GM18499 (cell line): Measurements from ENCODE around the gene CHST11.

ENCODE experiments used
- ATAC-seq: cut with Tn5 transposase; IDR thresholded peaks from one replicate; pipeline ENCODE4 v1.9.1; 2021; ENCODE audit warnings: moderate number of reproducible peaks; ENCODE audit not compliant: insufficient read depth, unreplicated experiment

Gene CHST11

DNA sequence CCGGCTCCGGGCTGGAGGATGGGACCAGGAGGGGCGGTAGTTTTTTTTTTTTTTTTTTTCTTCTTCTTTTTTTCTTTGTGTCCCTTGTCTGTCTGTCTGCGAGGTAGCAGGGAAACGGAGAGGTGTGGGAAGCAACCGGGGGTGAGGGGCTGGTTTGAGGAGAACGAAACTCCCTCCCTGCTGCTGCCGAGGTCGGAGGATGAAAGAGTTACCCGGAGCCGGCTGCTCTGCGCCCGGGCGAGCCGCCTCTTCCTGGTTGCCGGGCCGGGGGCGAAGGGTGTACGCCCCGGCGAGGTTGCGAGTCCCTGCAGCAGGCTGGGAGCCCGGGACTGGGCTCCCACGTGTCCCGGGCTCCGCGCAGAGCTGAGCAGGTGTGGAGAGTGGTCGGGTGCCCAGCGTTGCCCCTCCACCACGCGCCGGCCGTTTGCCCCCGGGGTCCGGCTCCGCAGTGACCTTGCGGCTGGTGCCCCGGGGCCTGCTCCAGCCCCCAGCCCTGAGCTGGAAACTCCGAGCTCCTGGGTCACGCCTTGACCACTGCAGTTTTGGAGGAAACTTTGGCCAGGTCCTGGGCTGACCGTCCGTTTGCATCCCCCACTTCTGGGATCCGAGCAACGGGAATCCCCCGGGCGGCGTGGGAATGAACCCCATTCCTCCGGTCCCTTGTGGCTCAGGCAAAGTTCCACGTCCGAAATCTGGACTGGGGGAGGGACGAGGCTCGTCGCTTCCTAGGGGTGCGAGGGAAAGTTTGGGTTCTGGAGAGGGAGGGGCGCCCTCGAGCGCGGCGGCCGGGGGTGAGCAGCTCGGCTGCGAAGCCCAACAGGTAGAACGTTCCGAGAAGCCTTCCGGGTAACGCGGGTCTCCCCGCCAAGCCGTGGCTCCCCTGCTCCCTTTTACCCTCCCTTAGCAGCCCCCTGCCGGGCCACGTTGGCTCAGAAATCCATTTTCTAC, 1.3 kb downstream of the CHST11 start:
- ATAC-seq = no peak

DNA sequence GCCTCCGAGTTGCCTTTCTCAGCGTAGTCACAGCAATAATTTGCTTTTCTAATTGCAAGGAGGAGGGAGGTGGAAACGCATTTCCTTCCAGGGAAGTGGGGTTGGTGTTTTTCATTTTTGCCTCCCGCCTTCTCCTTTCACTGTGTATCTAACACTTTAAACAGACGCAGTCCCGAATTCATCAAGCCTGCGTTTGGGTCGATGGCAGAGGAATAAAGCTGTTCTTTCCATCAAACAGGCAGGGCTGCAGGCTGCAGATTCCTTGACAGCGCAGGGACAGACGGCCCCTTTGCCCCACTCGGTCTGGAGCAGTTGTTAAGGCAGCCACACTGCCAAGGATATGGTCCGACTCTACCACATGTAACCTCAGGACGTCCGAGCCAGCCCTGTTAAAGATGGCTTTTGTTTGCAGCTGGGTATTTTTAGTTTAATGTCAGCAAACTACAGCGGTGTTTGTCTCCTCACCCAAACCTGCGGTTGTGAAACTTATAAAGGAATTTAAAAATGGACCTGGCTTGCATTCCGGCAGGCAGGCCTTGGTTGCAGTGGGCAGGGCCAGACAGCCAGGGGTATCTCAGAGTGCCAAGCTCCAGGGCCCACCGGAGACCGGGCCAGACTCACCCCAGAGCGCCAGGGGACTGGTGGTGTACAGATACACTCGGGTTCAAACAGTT, 2.1 kb downstream of the CHST11 start:
- no peak for ATAC-seq

DNA sequence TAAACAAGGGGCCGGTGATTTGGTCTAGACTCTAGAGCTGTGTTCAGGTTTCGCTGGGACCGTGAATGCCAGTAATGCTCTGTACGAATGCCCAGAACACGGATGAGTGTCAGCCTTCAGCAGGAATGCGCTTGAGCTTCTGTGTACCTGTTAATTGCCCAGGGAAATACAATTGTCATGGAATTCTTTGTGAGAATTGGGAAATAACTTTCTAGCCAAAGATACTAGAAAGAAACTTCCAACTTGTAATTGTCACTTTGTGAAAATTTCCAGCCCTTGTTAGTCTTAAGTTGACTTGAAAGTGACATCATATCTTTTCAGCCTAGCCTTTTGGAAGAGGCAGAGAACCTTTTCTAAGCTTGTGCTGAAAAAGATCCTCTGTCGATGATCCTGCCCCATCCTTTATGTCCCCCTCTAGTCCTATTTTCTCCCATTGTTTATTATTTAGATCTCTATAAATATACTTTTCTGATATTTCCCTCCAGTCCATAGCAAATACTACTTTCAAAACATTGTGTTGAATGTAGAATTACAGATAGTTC, 2.7 kb downstream of the CHST11 start:
- ATAC-seq = no peak

DNA sequence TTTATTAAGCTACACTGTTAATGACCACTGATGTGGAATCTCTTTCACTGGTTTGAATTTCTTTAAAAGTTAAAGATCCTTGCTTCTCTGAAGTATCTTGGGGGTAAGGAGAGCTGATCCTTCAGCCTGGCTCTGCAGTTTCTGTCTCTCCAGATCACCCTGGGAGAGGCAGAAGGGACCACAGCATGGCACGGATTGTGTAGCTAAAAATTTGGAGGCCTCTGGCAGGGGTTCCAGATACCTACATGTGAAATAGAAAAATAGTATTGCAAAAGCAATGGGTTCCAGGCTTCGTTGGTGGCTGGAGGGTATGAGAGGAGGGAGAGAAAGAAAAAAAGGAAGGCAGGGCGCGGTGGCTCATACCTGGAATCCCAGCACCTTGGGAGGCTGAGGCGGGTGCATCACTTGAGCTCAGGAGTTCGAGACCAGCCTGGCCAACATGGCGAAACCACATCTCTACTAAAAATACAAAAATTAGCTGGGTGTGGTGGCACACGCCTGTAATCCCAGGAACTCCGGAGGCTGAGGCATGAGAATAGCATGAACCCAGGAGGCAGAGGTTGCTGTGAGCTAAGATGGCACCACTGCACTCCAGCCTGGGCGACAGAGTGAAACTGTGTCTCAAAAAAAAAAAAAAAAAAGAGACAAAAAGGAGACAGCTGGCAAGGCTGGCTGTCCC, 3.4 kb downstream of the CHST11 start:
- ATAC-seq = no peak

DNA sequence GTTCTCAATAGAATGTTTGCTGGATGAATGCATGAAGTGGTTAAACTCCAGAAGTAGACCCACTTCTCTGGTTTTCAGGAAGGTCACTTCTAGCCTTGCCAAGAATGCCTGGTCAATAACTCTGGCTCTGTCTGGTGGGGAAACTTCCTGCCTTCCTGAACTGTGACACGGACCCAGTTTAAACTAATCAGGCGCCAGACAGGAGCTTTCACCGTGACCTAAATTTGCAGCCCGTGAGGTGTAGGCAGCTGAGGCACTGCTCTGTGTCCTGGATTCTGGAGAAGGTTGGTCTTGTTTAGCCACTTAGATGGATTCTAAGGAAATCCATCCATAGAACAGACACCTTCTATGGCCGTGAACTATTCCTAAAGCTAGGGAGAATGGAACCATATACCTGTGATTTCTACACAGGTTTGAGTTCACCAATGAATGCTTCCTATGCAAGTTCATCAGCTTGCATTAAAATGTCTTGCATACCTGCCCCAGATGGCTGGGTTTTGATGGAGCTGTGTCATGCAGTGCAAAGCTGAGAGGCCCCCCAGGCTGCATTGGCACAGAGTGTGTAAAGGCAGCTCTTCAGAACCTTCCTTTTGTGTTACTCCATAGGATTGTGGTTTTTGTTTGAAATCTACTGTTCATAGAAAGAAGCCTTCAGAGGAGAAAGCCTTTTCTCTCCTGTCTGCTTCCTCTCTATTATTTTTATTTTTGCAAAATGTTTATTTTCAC, 4.4 kb downstream of the CHST11 start:
- no peak for ATAC-seq

DNA sequence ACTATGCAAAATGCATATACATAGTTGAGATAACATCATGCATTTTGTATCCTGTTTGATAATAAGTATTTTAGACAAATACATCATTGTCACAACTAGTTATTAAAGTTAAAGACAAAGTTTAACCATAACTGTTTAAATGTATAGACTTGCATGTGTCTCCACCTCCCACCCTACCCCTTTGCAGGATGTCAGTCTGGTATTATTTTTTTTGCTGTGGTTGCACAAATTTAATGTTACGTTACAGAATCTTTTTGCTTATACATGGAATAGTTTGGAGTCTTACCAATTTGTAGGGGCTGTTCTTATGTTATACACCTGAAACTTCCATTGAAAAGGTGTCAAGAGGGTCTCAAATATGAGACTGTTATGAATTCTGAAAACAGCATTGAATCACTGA, 5.6 kb downstream of the CHST11 start:
- no peak for ATAC-seq

DNA sequence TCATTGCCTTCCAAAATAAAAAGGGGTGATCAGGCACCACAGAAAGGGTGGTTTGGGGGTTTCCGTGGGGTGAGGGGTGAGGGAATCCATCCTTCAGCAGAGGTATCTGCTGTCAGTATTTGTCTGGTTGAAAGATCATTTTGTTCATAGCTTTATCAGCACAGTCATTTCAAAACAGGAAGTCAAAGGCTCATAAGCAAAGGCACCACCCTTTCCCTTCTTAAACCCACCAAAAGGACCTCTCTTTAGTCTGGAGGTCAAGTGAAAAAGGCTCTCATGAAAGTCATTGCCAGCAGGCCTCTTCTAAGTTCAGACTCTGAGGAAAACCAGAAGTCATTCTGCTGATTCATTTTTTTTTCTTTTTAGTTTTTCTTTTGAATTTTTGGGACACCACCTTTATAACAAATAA, 6.2 kb downstream of the CHST11 start:
- peak; percentile 58 for ATAC-seq

DNA sequence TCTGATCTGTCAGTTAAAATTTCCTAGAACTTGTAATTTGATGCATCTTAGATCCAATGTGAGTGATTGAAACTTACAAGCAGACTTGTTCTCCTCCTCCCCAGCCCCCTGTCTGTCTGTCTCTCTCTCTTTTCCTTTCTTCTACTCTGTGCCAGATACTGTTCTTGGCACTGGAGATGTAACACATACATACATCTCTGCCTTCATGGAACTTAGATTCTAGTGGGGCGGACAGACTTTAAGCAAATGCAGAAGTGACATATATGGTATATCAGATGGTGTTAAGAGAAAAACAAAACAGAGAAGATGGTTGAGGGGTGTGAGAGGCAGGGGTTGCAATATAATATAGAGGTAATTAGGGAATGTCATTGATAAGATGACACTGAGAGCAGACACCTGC, 6.6 kb downstream of the CHST11 start:
- no peak for ATAC-seq

DNA sequence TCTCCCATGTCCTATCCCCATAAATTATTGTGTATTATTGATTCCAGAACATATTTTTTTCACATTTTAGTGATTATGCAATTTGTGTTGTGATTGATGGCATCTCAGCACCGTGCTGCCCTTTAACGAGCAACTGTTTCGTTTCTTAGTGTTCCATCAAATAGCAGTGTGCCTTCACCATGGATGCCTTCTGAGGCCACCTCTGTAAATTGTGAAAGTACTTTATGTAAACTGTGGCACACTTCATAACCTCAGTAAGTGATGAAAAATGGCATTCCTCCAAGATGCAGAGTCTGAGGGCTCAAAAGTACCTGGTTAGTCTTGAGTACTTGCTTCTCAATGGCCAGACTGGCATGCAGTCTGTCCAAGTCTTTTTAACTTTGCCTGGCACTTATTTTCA, 8.2 kb downstream of the CHST11 start:
- no peak for ATAC-seq

DNA sequence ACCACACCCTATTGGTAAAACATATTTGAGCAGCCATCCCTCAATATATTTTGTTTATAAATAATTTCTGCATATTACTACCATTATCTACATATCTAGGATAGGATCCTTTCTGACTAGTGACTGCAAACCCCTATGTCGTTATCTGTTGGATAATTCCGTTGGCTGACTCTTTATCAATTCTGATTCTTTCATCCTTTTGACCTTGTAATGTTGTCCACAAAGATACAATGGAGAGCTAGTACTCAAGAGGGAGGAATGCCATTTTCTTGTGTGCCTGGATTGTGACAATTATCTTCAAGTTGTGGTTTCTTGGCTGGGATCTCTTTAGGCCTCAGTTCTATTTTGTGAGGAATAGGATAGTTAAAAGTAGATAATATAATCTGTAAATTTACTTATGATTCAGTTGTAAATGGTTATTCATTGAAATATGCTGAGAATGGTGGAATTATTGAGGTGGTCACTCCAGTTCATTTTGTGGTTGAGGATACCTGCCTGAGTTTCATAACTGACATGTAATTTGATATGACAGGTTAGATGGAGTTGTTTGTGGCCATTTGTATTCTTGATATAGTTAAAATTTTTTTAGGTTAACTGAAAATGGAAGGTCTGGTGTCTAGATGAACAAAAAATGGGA, 10.1 kb downstream of the CHST11 start:
- no peak for ATAC-seq

DNA sequence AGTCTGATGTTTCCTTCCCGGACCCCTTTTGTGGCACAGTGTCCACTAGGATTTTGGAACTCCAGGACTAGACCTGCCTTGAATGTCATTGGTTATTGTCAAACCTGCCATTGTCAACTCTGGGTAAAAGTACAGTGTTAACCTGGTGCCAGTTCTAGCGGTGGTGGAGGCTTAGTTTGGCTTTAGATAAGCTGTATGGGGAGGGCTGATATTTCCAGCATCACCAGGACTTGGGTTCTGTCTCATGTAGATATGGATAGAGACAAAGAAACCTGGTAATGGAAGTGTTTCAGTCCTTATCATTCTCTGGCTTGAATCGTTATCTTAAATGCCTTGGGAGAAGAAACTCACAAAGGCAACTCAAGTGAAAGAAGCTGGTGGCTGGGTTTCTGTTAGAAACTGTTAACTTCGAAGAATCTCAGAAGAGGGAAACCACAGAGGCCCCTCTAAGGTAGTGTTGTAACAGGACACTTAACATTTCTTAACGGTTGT, 10.6 kb downstream of the CHST11 start:
- ATAC-seq = no peak

DNA sequence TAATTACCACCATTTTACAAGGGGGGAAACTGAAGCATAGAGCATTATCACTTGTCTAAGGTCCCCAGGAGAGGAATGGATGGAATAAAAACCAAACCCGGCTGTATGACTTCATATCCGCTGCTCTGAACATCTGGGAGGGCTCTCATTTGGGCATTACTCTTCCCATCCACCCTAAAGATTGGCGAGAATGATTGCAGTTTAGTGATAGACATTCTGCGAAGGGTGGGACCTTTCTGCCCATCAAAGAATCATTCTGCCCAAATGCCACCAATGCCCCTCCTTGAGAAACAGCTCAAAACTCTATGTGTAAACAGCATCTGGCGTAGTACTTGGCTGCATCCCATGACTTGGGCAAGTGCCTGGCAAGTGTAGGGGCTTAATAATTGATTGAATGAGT, 11.6 kb downstream of the CHST11 start:
- ATAC-seq = no peak

DNA sequence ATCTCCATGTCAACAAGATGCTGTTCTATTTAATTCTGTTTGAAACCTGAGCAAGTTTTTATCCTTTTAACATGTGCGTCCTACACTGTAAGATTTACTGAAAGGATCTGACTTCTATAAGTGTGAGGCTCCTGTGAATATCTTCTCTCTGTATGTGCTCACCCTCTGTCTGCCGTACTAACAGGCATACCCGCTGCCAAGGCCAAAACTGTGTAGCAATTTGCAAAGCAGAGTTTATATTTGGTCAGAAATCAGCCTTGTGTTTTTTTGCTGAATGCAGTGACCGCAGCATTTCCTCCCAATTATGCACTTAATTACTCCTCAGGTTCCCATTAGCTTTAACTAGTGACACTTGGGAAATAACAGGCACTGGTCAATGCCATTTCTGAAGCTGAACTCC, 12.3 kb downstream of the CHST11 start:
- no peak for ATAC-seq

DNA sequence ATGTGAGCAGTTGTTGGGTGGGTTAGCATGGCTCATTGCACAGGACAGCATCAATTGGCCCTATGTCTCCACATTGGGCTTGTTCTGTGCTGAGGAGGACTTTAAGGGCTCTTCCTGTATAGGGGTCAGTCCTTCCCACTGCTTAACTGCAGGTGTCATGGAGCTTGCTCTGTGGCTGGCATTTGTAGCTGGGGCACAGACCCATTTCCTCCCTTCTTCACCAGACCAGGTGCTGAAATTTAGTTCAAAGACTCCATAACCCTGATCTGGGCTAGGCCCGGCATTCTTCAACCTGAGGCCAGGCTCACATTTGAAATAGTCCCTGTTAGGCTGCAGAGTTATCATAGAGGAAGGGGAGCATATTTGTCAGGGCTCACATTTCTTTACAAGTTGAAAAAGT, 12.8 kb downstream of the CHST11 start:
- ATAC-seq = no peak

DNA sequence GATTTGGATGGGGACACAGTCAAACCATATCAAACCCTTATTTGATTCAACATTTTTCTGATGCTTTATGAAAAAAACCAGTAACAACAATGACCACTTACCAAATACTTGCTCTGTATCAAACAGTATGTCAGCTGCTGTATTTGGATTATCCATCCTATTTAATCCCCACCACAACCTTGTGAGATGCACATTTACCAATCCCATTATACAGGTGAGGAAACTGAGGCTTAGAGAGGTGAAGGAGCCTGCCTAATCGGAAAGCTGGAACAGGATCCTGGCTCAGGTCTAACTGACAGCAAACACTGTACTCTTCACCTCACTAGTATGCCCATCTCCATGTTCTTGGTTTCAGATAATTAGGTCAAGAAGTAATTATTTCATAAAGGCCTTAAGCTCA, 13.8 kb downstream of the CHST11 start:
- no peak for ATAC-seq

DNA sequence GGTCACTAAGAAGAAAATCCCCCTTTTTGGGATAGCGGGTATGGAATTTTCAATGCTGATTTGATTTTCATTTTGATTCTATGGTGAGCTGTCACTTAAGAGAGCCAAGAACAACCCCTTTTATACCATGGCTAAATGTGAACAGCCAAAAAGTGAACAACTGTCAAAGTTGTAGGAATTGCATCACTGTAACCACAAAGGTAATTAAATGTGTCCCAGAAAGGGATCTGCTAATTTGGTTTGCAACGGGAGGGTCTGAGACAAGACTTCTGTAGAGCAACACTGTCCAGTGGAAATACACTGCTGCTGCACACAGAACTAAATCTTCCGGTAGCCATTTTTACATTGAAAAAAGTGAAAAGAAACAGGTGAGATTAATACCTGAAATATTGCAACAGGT, 14.6 kb downstream of the CHST11 start:
- ATAC-seq = no peak

DNA sequence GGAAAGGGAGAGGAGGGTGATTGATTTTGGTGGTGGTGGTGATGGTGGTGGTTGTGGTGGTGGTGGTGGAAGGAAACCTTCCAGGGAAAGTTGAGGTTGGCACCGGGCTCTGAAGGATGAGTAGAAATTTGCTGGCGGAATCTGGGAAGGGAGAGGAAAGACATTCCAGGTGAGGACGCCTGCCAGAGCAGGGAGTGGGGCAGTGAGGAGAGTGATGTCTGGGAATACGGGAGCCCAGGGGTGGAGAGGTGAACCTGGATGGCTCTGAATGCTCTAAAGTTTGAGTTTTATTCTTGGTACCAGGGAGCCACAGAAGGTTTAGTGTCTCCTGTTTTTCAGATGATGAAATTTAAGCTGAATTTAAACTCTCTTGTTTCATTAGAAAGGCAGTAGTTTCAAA, 16.0 kb downstream of the CHST11 start:
- ATAC-seq = no peak

DNA sequence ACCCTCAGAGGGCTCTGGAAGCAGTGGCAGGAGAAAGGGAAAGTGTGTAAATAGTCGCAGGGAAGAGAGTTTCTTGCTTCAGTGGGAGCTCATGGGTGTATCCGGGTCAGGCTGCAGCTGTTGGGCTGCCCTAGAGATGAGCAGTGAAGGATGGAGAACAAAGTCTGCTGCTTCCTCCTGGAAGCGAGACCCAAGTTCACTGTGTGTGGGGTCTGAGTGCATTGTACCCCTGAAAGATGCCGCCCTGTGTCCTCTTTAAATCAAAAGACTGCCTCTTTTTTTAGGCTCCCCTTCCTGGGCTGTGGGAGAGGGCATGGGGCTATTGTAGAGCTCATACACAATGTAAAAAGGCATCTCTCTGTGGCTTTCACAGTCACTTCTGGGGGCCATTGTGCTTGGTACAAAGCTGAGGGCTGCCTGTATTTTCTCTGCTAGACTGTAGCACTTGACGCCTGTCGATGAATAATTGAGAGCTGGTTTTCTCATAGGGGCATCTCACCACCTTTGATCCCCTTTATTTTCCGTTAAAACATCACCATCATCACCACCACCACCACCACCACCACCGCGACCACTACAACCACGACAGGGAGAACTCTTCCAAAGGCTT, 16.7 kb downstream of the CHST11 start:
- no peak for ATAC-seq

DNA sequence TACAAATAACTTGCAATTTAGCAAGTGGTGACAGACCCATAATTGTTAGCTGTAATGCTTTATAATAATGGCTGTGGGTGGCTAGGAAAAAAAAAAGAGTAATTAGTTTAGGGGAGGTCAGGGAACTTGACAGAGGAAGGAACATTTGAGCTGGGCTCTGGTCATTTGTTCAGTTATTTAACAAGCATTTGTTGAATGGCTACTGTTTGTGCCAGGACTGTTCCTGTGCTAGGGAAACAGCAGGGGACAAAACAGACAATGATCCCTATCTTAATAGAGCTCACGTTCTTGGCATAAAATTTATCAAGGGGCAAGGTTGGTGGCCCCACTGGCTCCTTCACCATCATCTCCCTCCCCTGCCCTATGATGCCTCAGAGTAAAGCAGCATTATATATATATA, 18.5 kb downstream of the CHST11 start:
- ATAC-seq = no peak
